Measurements from ENCODE around the gene IFNAR2. TPM values are rescaled to one million over a fixed set of nuclear protein-coding genes. Genes with fewer than 3 reads are reported as not detected.

Gene IFNAR2
- 8.3 and 8.7 TPM in 2 replicates for total RNA-seq

GRCh38 chr21:33229784-33230544, at the start of gene IFNAR2:
Gene IFNAR2, plus strand, starts transcription at chr21:33229938. Its CDS starts 11,985 bp downstream, at chr21:33241923.
- peak; percentile 29 to 77 for DNase-seq (ENCODE audit: low read depth in 2 of 2)

GRCh38 chr21:33185852-33186251, 43.9 kb upstream of the IFNAR2 start:
- DNase-seq (ENCODE audit: low read depth in 2 of 2): peak in 1 of 2 donors; percentile 7

- DNase-seq (ENCODE audit: low read depth in 2 of 2): no peak
Measured at GRCh38 chr21:33187276-33187675, 42.5 kb upstream of the IFNAR2 start.

GRCh38 chr21:33189237-33189636, 40.5 kb upstream of the IFNAR2 start:
- DNase-seq (ENCODE audit: low read depth in 2 of 2): no peak

- no peak for DNase-seq (ENCODE audit: low read depth in 2 of 2)
Measured at GRCh38 chr21:33189824-33190223, 39.9 kb upstream of the IFNAR2 start.

- peak; percentile 47 to 69 for DNase-seq (ENCODE audit: low read depth in 2 of 2)
Measured at GRCh38 chr21:33196941-33197374, 32.8 kb upstream of the IFNAR2 start.

GRCh38 chr21:33197496-33197895, 32.2 kb upstream of the IFNAR2 start:
- no peak for DNase-seq (ENCODE audit: low read depth in 2 of 2)

GRCh38 chr21:33198346-33199099, 31.2 kb upstream of the IFNAR2 start:
- no peak for DNase-seq (ENCODE audit: low read depth in 2 of 2)

GRCh38 chr21:33199100-33199464, 30.7 kb upstream of the IFNAR2 start:
- DNase-seq (ENCODE audit: low read depth in 2 of 2): no peak

- DNase-seq (ENCODE audit: low read depth in 2 of 2): peak; percentile 89 to 95
Measured at GRCh38 chr21:33199516-33200217, 30.1 kb upstream of the IFNAR2 start.

GRCh38 chr21:33201956-33202355, 27.8 kb upstream of the IFNAR2 start:
- no peak for DNase-seq (ENCODE audit: low read depth in 2 of 2)

- DNase-seq (ENCODE audit: low read depth in 2 of 2): no peak
Measured at GRCh38 chr21:33202464-33203363, 27.0 kb upstream of the IFNAR2 start.

GRCh38 chr21:33203371-33203724, 26.4 kb upstream of the IFNAR2 start:
- DNase-seq (ENCODE audit: low read depth in 2 of 2): no peak

- no peak for DNase-seq (ENCODE audit: low read depth in 2 of 2)
Measured at GRCh38 chr21:33205476-33205875, 24.3 kb upstream of the IFNAR2 start.

- no peak for DNase-seq (ENCODE audit: low read depth in 2 of 2)
Measured at GRCh38 chr21:33206771-33207281, 22.9 kb upstream of the IFNAR2 start.

- DNase-seq (ENCODE audit: low read depth in 2 of 2): no peak
Measured at GRCh38 chr21:33207449-33208149, 22.1 kb upstream of the IFNAR2 start.

- DNase-seq (ENCODE audit: low read depth in 2 of 2): no peak
Measured at GRCh38 chr21:33208534-33208933, 21.2 kb upstream of the IFNAR2 start.

GRCh38 chr21:33211305-33211704, 18.4 kb upstream of the IFNAR2 start:
- DNase-seq (ENCODE audit: low read depth in 2 of 2): no peak

GRCh38 chr21:33211732-33212131, 18.0 kb upstream of the IFNAR2 start:
- DNase-seq (ENCODE audit: low read depth in 2 of 2): no peak

- peak in 1 of 2 donors; percentile 19 for DNase-seq (ENCODE audit: low read depth in 2 of 2)
Measured at GRCh38 chr21:33212159-33212851, 17.4 kb upstream of the IFNAR2 start.

All from dermis microvascular lymphatic vessel endothelial cell (primary cell).